ENCODE measurements around the gene RGPD6. TPM values are rescaled to one million over a fixed set of nuclear protein-coding genes. Genes with fewer than 3 reads are reported as not detected.
"Not testable (repeated sequence)": the region's sequence is repeated elsewhere in the genome, so short reads cannot be mapped to it uniquely, and the experiment has no call there.

RGPD6 gene
- total RNA-seq, 2 donors from 2014 or later, result 31.5 to 39.5 TPM

DNA sequence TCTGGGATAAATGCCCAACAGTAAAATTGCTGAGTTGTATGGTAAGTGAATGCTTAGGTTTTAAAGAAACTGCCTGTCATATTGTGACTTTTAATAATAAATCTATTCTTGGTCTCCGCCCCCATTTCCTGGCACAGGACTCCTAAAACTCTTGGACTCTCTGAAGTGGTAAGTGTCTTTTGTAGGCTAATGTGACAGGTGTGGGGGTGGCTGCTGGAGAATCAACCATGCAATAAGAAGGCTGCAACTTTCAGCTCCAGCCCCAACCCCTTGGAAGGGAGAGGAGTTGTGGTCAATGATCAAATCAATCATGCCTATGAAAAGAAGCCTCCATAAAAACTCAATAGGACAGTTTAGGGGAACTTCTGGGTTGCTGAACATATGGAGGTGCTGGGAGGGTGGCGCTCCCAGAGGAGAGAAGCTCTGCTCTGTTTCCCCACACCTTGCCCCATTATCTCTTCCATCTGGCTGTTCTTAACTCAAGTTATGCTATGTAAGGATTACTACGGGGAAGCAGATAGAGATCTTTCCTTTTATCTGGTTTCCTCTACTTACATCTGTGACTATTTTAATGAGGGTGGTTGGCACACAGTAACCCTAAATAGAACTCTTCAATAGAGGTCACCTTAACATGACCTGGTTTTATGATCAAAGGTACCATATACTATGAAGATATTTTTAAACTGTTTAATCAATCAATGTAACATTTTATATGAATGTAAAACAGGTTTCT lies 101.2 kb downstream of the RGPD6 start:
- WGBS, result no CpG with 5 or more reads among the region's 3 CpGs
- H3K36me3 ChIP-seq; H3K27ac ChIP-seq; DNase-seq (ENCODE audit: low spot score); H3K27me3 ChIP-seq (replicated peaks; ENCODE audit: insufficient read depth); intact Hi-C loops (cut with DNase I); H3K4me1 ChIP-seq (replicated peaks); H3K4me3 ChIP-seq; H3K9me3 ChIP-seq: not testable (repeated sequence)

DNA sequence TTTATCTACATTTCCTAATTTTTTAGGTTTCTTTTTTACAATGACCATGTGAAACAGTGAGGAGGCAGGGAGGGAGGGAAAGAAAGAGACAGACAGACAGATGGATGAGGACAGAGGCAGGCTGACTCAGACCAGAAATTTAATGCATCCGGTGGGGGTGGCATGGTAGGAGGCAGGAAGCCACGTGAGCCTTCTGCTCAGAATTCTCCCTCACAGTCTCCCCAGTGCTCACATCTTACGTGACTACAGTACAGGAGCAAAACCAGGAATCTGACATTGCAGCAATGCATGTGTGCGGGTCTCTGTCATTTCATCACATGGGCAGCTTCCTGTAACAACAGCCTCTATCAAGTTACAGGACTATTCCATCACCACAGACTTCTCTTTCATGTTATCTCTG lies 102.1 kb downstream of the RGPD6 start:
- WGBS, result no CpG with 5 or more reads among the region's 4 CpGs

DNA sequence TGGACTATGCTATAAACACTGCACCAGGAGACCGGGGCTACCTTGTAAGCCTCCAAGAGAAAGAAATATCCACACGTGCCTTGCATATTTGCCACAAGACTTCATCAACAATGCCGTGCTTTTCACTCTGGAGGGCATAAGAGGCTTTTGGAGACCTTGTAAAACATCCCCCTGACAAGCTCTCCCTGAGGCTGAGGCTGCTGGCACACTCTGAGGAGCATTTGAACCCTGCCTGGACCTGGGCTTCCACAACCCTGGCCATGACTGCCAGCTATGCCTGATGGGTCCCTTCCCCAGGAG lies 104.0 kb downstream of the RGPD6 start:
- H3K27me3 ChIP-seq (replicated peaks; ENCODE audit: insufficient read depth); H3K27ac ChIP-seq; DNase-seq (ENCODE audit: low spot score); H3K36me3 ChIP-seq; H3K9me3 ChIP-seq; H3K4me1 ChIP-seq (replicated peaks); H3K4me3 ChIP-seq; intact Hi-C loops (cut with DNase I): not testable (repeated sequence)
- WGBS, result no CpG with 5 or more reads among the region's 3 CpGs

More for the DNA sequence above, 102.1 kb downstream of the RGPD6 start:
- H3K4me3 ChIP-seq; H3K27ac ChIP-seq; DNase-seq (ENCODE audit: low spot score); H3K36me3 ChIP-seq; H3K9me3 ChIP-seq; H3K4me1 ChIP-seq (replicated peaks); H3K27me3 ChIP-seq (replicated peaks; ENCODE audit: insufficient read depth); intact Hi-C loops (cut with DNase I): not testable (repeated sequence)

DNA sequence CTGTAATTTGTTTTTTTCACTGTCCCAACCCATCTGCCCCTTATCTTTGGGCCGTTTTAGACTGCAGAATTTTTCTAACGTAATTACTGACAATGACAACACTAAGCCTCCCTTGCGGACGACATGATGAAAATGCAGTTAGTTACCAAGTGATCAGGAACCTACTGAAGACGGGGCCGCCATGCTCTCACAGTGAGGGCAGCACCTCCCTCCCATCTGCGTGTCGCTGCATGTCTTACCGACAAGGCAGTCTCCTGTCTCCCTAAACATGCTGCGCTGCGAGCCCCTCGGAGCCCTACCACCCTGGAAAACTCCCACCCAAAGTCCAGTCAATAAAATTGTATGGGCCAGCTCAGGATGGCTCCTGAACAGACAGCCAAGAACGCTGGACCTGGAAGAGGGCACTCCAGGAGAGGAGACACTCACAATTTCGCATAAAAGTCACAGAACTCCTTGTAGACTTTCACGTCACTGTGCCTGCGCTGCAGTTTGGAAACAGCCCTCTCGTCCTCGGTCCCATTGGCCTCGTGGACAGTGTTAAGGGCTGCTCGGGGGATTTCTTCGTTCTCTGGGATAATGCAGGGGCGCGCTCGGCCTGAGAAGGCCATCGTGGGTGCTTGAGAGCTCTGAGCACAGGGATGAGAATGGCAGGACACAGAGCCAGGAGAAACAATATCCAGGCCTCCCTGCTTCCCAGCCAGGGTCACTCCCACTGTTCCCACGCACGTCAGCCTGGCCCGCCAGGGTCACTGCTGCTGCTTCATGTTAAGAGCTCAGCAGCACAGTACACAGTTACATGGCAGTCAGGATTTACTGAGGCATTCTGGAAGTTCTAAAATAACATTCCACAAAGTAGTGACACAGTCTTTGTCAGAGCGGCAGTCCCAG lies 104.6 kb downstream of the RGPD6 start, which contains the start of gene LIMS4:
LIMS4 (minus strand) TSS at position 646 of the 888 bp plus-strand sequence; CDS start at position 608, 38 bp downstream.
- intact Hi-C loops (cut with DNase I); H3K36me3 ChIP-seq; H3K27me3 ChIP-seq (replicated peaks; ENCODE audit: insufficient read depth); H3K27ac ChIP-seq; H3K4me3 ChIP-seq; DNase-seq (ENCODE audit: low spot score); H3K4me1 ChIP-seq (replicated peaks); H3K9me3 ChIP-seq: not testable (repeated sequence)
- no CpG with 5 or more reads among the region's 29 CpGs for WGBS

DNA sequence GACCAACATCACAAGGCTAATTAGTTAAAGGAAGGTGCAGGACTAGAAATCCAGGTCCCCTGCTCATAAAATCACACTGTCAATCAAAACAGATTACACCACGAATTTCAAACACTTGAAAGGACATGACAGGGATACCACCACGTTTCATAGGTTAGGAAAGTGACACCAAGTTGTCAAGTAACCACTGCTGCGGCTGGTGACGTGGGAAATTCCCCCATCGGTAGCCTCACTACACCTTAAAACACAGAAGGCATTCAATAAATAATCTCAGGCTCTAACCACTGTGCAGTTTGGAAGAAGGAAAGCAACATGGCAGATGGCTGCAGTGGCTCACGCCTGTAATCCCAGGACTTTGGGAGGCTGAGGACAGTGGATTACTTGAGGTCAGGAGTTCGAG lies 108.1 kb downstream of the RGPD6 start:
- DNase-seq (ENCODE audit: low spot score); H3K27ac ChIP-seq; H3K4me1 ChIP-seq (replicated peaks); H3K36me3 ChIP-seq; H3K4me3 ChIP-seq; intact Hi-C loops (cut with DNase I); H3K27me3 ChIP-seq (replicated peaks; ENCODE audit: insufficient read depth); H3K9me3 ChIP-seq: not testable (repeated sequence)
- WGBS, result no CpG with 5 or more reads among the region's 7 CpGs

DNA sequence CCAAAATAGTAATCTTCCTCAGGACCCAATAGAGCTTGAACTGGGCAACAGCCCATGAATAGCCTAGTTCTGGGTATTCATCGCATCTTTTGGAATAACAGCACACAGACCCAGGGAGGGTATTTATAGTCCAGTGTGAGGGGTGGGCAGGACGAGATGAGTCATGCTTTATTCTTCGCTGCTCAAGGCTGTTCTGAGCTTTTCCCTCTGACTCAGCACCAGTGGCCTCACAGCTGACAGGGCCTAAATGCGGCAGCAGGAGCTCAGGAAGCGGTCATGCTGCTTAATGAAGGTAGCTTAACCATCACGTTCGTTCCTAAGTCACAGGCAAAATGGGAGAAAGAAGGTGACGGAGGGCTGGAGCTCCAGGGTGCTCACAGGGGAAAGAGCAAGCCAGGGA lies 111.7 kb downstream of the RGPD6 start:
- H3K4me3 ChIP-seq; H3K27me3 ChIP-seq (replicated peaks; ENCODE audit: insufficient read depth); DNase-seq (ENCODE audit: low spot score); H3K27ac ChIP-seq; H3K36me3 ChIP-seq; intact Hi-C loops (cut with DNase I); H3K9me3 ChIP-seq; H3K4me1 ChIP-seq (replicated peaks): not testable (repeated sequence)
- no CpG with 5 or more reads among the region's 8 CpGs for WGBS

Small RNA genes within 50 kb of the gene (small RNA-seq; reads per million reads assigned to genes)
- gene AC108938.1, result 0 reads per million in 2 donors

Other genes with a start within 250 kb of the RGPD6 start
- gene LIMS4, start 104.4 kb downstream of the RGPD6 start, total RNA-seq, result 10 to 100 TPM in 1 of 2 donors, not detected in 1; 10.8 TPM
- gene BUB1, start 100.8 kb upstream of the RGPD6 start, total RNA-seq, result 10 to 100 TPM in 1 of 2 donors, 1 to 10 TPM in 1; 1.3 to 21.9 TPM
- gene ACOXL, start 155.4 kb upstream of the RGPD6 start, total RNA-seq, result 1 to 10 TPM; 8.0 to 8.3 TPM